Type B pancreatic cell (in vitro differentiated cells): ENCODE data around the gene PTH1R. TPM values are rescaled to one million over a fixed set of nuclear protein-coding genes. Genes with fewer than 3 reads are reported as not detected.

ENCODE experiments used
- DNase-seq: peaks from one replicate; pipeline ENCODE4 v3.0.0; 2021; ENCODE audit warnings: mixed read lengths; ENCODE audit not compliant: unreplicated experiment; ENCODE audit errors: extremely low spot score
- H3K27ac Mint-ChIP-seq: 2 replicates; pipeline ENCODE4 v1.8.0; 2021; ENCODE audit warnings: mild to moderate bottlenecking, mixed read lengths
- H3K27me3 Mint-ChIP-seq: 2 replicates; pipeline ENCODE4 v1.8.0; 2021; ENCODE audit warnings: mixed read lengths
- H3K36me3 Mint-ChIP-seq: 2 replicates; pipeline ENCODE4 v1.8.0; 2021; ENCODE audit warnings: mixed read lengths
- H3K4me1 Mint-ChIP-seq: one replicate; pipeline ENCODE4 v1.8.0; 2021; ENCODE audit warnings: mixed read lengths; ENCODE audit not compliant: unreplicated experiment
- H3K4me3 Mint-ChIP-seq: 2 replicates; pipeline ENCODE4 v1.8.0; 2021; ENCODE audit warnings: mild to moderate bottlenecking, mixed read lengths
- H3K9me3 Mint-ChIP-seq: 2 replicates; pipeline ENCODE4 v1.8.0; 2021; ENCODE audit warnings: mixed read lengths
- CTCF ChIP-seq: fragments of 200-600 bp; sonication (generic); conservative IDR thresholded peaks from 2 replicates; pipeline ENCODE4 v1.5.0; 2021; ENCODE audit warnings: antibody characterized with exemption, mild to moderate bottlenecking
- total RNA-seq: library from RNA; stranded (reverse); gene quantifications from 2 replicates; pipeline ENCODE4 v1.2.1, GENCODE V29; 2021; ENCODE audit warnings: low replicate concordance

Gene PTH1R
- total RNA-seq, 1 donor from 2014 or later, result 63.0 TPM

- Mint-ChIP-seq H3K27me3 (peaks cover 34% of the 10 kb centered on the region), H3K36me3 (peaks cover 12% of the 10 kb centered on the region), H3K27ac (no peak overlapping the region), H3K9me3 (no peaks in the 10 kb centered on the region), H3K4me3 (peak overlapping the region; percentile 88), H3K4me1 (peaks cover 34% of the 10 kb centered on the region)
- no peak for TF ChIP-seq CTCF
- DNase-seq, result no peak
Measured at GRCh38 chr3:46884427-46884826, 6.9 kb downstream of the PTH1R start.

DNA sequence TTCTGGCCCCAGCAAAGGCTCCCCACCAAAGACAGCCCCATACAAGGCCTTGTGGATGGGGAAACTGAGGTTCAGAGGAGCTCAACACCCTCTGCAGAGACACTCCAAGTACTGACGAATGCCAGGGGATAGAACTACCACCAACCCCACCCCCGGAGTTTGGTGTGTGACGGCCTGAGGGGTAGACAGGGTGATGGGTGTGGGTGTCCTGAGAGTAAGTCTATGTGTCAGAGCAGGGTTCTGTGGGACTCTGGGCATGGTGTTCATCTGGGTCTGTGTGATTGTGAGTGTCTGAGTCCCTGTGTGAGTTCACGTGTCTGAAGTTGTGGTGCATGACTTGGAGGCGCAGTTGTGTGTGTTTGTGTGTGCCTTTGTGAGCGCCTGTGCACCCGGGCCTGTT lies 7.4 kb downstream of the PTH1R start:
- Mint-ChIP-seq H3K27me3 (peaks cover 33% of the 10 kb centered on the region), H3K36me3 (peaks cover 12% of the 10 kb centered on the region), H3K4me1 (peaks cover 36% of the 10 kb centered on the region), H3K9me3 (no peaks in the 10 kb centered on the region), H3K4me3 (peak overlapping the region; percentile 88), H3K27ac (peak overlapping the region; percentile 5)
- DNase-seq, result no peak
- TF ChIP-seq CTCF, result no peak

GRCh38 chr3:46885612-46886011 lies 8.1 kb downstream of the PTH1R start:
- peaks cover 26% of the 10 kb centered on the region for H3K27me3 Mint-ChIP-seq

DNA sequence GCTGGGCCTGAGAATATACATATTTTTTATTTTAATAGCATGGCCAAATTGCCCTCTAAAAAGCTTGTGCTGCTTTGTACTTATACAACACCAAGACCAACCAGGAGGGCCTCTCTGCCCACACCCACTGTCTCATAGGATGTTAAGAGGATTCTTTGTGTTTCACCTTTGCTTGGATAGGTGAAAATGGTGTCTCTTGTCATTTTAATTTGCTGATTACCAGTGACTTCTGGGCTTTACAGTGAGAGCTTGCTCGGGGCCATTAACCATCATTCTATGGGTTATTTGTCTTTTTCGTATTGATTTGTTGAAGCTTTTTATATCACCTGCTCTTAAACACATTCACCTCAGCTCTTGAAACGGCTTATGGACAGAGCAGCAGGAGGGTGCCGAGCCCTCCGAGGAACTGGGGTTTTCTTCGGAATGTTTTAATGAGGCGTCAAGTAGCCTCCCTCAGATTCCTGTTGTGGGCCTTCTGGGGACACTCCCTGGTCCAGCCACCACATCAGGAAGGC lies 10.5 kb downstream of the PTH1R start:
- H3K9me3 Mint-ChIP-seq, result no peaks in the 10 kb centered on the region
- H3K27ac Mint-ChIP-seq, result peak overlapping the region; percentile 18
- H3K4me3 Mint-ChIP-seq, result no peak overlapping the region
- DNase-seq, result no peak
- peaks cover 26% of the 10 kb centered on the region for H3K27me3 Mint-ChIP-seq
- H3K4me1 Mint-ChIP-seq, result peaks cover 39% of the 10 kb centered on the region
- peaks cover 12% of the 10 kb centered on the region for H3K36me3 Mint-ChIP-seq
- no peak for TF ChIP-seq CTCF

More at GRCh38 chr3:46885612-46886011, 8.1 kb downstream of the PTH1R start:
- Mint-ChIP-seq H3K9me3 (no peaks in the 10 kb centered on the region), H3K4me3 (peak overlapping the region; percentile 88), H3K27ac (peak overlapping the region; percentile 5), H3K36me3 (peaks cover 12% of the 10 kb centered on the region), H3K4me1 (peaks cover 29% of the 10 kb centered on the region)
- DNase-seq, result no peak
- TF ChIP-seq CTCF, result no peak

GRCh38 chr3:46888705-46889104 lies 11.2 kb downstream of the PTH1R start:
- DNase-seq, result no peak
- Mint-ChIP-seq H3K4me3 (no peak overlapping the region), H3K4me1 (peaks cover 39% of the 10 kb centered on the region), H3K36me3 (peaks cover 12% of the 10 kb centered on the region), H3K9me3 (no peaks in the 10 kb centered on the region), H3K27me3 (peaks cover 25% of the 10 kb centered on the region), H3K27ac (no peak overlapping the region)
- TF ChIP-seq CTCF, result no peak
